ENCODE data around the gene CHRNB4.

CHRNB4 gene

GRCh38 chr15:78598348-78598747 lies 42.7 kb downstream of the CHRNB4 start:
- no peak for TF ChIP-seq CTCF (IDR thresholded peaks at IDR 0.05)
- Histone ChIP-seq H3K79me2 (no peaks in the 10 kb centered on the region), H3K27ac (no peak overlapping the region), H3K4me1 (no peaks in the 10 kb centered on the region), H2AFZ (no peak overlapping the region), H3K36me3 (ENCODE audit: control insufficient read depth, insufficient read depth, low read length) (no peaks in the 10 kb centered on the region), H3K4me2 (ENCODE audit: low read length) (no peak overlapping the region), H3K27me3 (ENCODE audit: control insufficient read depth, insufficient read depth, low read length) (no peaks in the 10 kb centered on the region), H3K4me3 (ENCODE audit: low read depth, low read length) (no peak overlapping the region), H3K9ac (no peak overlapping the region), H3K9me3 (ENCODE audit: control insufficient read depth, low read length) (no peaks in the 10 kb centered on the region)

GRCh38 chr15:78597583-78597982 lies 43.4 kb downstream of the CHRNB4 start:
- H3K36me3 ChIP-seq (ENCODE audit: control insufficient read depth, insufficient read depth, low read length) = no peaks in the 10 kb centered on the region
- H3K27ac ChIP-seq = no peak overlapping the region
- no peaks in the 10 kb centered on the region for H3K4me1 ChIP-seq
- H3K4me2 ChIP-seq (ENCODE audit: low read length) = no peak overlapping the region
- TF ChIP-seq CTCF (IDR thresholded peaks at IDR 0.05) = no peak
- H3K4me3 ChIP-seq (ENCODE audit: low read depth, low read length) = no peak overlapping the region
- no peaks in the 10 kb centered on the region for H3K79me2 ChIP-seq
- no peak overlapping the region for H3K9ac ChIP-seq
- H3K9me3 ChIP-seq (ENCODE audit: control insufficient read depth, low read length) = no peaks in the 10 kb centered on the region
- H3K27me3 ChIP-seq (ENCODE audit: control insufficient read depth, insufficient read depth, low read length) = no peaks in the 10 kb centered on the region
- no peak overlapping the region for H2AFZ ChIP-seq

GRCh38 chr15:78574944-78575343 lies 66.1 kb downstream of the CHRNB4 start:
- Histone ChIP-seq H3K4me2 (ENCODE audit: low read length) (no peak overlapping the region), H3K27ac (no peak overlapping the region), H3K79me2 (no peaks in the 10 kb centered on the region), H3K4me1 (no peaks in the 10 kb centered on the region), H3K36me3 (ENCODE audit: control insufficient read depth, insufficient read depth, low read length) (no peaks in the 10 kb centered on the region), H2AFZ (no peak overlapping the region), H3K9ac (no peak overlapping the region), H3K9me3 (ENCODE audit: control insufficient read depth, low read length) (no peaks in the 10 kb centered on the region), H3K4me3 (ENCODE audit: low read depth, low read length) (no peak overlapping the region), H3K27me3 (ENCODE audit: control insufficient read depth, insufficient read depth, low read length) (no peaks in the 10 kb centered on the region)
- TF ChIP-seq CTCF (IDR thresholded peaks at IDR 0.05) = no peak

Measured in parathyroid adenoma (tissue), 2 donors.